ENCODE data around the gene ZNG1C.
"Not testable (repeated sequence)": the region's sequence is repeated elsewhere in the genome, so short reads cannot be mapped to it uniquely, and the experiment has no call there.

DNA sequence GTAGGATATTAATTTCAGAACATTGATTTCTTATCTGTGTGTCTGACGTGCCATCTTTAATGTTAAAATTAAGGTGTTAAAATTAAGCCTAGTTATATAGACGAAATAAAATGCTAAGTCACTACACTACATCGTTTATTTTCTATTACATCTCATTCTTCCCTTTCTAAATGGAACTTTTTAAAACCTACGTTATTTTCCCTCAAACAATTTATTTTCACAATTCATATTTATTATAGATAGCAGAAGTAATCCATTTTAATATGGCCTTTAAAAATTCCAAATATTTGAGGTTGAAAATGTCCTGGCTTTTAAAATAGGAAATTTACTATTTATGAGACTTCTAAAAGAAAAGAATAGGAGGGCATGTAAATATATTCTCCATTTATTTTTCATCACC lies 63.0 kb downstream of the ZNG1C start:
- TF ChIP-seq CTCF, POLR2A (IDR thresholded peaks at IDR 0.05): not testable (repeated sequence)
